ENCODE measurements around the gene SUPT3H.
"Not testable (repeated sequence)": the region's sequence is repeated elsewhere in the genome, so short reads cannot be mapped to it uniquely, and the experiment has no call there.

SUPT3H gene

GRCh38 chr6:44879071-44879470, 498.7 kb downstream of the SUPT3H start:
- DNase-seq (ENCODE audit: low read depth), result not testable (repeated sequence)

- DNase-seq (ENCODE audit: low read depth), result not testable (repeated sequence)
Observed at GRCh38 chr6:44876638-44877037, 501.1 kb downstream of the SUPT3H start.

GRCh38 chr6:44869321-44869897, 508.3 kb downstream of the SUPT3H start:
- DNase-seq (ENCODE audit: low read depth), result no peak

GRCh38 chr6:44868910-44869309, 508.8 kb downstream of the SUPT3H start:
- no peak for DNase-seq (ENCODE audit: low read depth)

- no peak for DNase-seq (ENCODE audit: low read depth)
Observed at GRCh38 chr6:44868335-44868668, 509.4 kb downstream of the SUPT3H start.

- DNase-seq (ENCODE audit: low read depth), result no peak
Observed at GRCh38 chr6:44867571-44868334, 510.0 kb downstream of the SUPT3H start.

GRCh38 chr6:44865184-44865583, 512.5 kb downstream of the SUPT3H start:
- DNase-seq (ENCODE audit: low read depth), result not testable (repeated sequence)

GRCh38 chr6:44859901-44860410, 517.8 kb downstream of the SUPT3H start:
- DNase-seq (ENCODE audit: low read depth), result no peak

GRCh38 chr6:44858998-44859397, 518.7 kb downstream of the SUPT3H start:
- no peak for DNase-seq (ENCODE audit: low read depth)

- DNase-seq (ENCODE audit: low read depth), result no peak
Observed at GRCh38 chr6:44856479-44856878, 521.3 kb downstream of the SUPT3H start.

GRCh38 chr6:44855562-44856411, 521.9 kb downstream of the SUPT3H start:
- no peak for DNase-seq (ENCODE audit: low read depth)

- DNase-seq (ENCODE audit: low read depth), result no peak
Observed at GRCh38 chr6:44854712-44855443, 522.9 kb downstream of the SUPT3H start.

- DNase-seq (ENCODE audit: low read depth), result no peak
Observed at GRCh38 chr6:44851176-44851575, 526.6 kb downstream of the SUPT3H start.

- DNase-seq (ENCODE audit: low read depth), result no peak
Observed at GRCh38 chr6:44850312-44850711, 527.4 kb downstream of the SUPT3H start.

GRCh38 chr6:44849806-44850205, 527.9 kb downstream of the SUPT3H start:
- no peak for DNase-seq (ENCODE audit: low read depth)

- DNase-seq (ENCODE audit: low read depth), result no peak
Observed at GRCh38 chr6:44843734-44844133, 534.0 kb downstream of the SUPT3H start.

GRCh38 chr6:44842616-44843015, 535.1 kb downstream of the SUPT3H start:
- no peak for DNase-seq (ENCODE audit: low read depth)

GRCh38 chr6:44841829-44842228, 535.9 kb downstream of the SUPT3H start:
- no peak for DNase-seq (ENCODE audit: low read depth)

GRCh38 chr6:44837741-44838140, 540.0 kb downstream of the SUPT3H start:
- no peak for DNase-seq (ENCODE audit: low read depth)

GRCh38 chr6:44837255-44837654, 540.5 kb downstream of the SUPT3H start:
- DNase-seq (ENCODE audit: low read depth), result no peak

GRCh38 chr6:44833248-44833647, 544.5 kb downstream of the SUPT3H start:
- DNase-seq (ENCODE audit: low read depth), result no peak

- no peak for DNase-seq (ENCODE audit: low read depth)
Observed at GRCh38 chr6:44831002-44831610, 546.6 kb downstream of the SUPT3H start.

Data from activated T-cell treated with anti-CD3 and anti-CD28 coated beads for 24 hours (primary cell).